ENCODE data around the gene KRR1. TPM values are rescaled to one million over a fixed set of nuclear protein-coding genes. Genes with fewer than 3 reads are reported as not detected.

The KRR1 gene
- total RNA-seq, 1 experiment from 2014 or later = 73.2 TPM

DNA sequence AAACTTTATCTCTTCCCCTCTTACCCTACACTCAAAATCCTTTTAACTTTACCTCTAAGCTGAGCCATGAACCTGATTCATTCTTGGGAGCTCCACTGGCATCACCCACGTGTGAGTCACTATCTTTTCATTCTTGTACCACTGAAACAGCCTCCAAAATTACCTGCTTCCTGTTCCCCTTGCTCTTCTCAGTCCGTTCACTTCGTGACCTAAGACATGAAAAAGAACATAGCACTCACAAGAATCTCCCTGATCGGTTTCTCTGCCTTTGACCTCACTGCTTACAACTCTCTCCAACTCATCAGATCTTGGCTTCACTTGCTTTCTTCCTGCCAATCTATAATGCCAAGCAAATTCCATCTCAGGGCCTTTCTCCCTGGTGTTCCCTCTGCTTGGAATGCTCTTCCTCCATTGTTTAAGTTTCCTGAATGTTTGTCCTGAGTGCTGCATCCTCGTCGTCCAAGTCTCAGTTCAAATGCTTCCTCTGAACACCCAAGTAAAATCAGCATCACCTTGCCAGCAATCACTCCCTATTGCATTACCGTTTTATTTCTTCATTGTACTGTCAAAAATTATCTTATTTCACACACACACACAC is 21.7 kb downstream of the KRR1 start:
- BruUV-seq (replicated peaks) = no TSS peak
- Mint-ChIP-seq H3K27ac (ENCODE audit: unreplicated experiment) (no peak overlapping the region), H3K9me3 (ENCODE audit: unreplicated experiment) (no peaks in the 10 kb centered on the region), H3K4me3 (ENCODE audit: unreplicated experiment) (no peak overlapping the region), H3K4me1 (ENCODE audit: low read depth, unreplicated experiment) (no peaks in the 10 kb centered on the region), H3K27me3 (ENCODE audit: insufficient read depth, unreplicated experiment) (no peaks in the 10 kb centered on the region), H3K36me3 (ENCODE audit: insufficient read depth, unreplicated experiment) (peaks cover 5% of the 10 kb centered on the region)
- Histone ChIP-seq H3K36me3 (ENCODE audit: control insufficient read depth, insufficient read depth, low read length) (no peaks in the 10 kb centered on the region), H3K27me3 (replicated peaks; ENCODE audit: control insufficient read depth, insufficient read depth, low read length) (no peaks in the 10 kb centered on the region), H3K9me3 (no peaks in the 10 kb centered on the region), H3K4me1 (no peaks in the 10 kb centered on the region), H3K4me3 (ENCODE audit: low read depth, low read length) (no peak overlapping the region)
- no peak for DNase-seq
- ChIA-PET CTCF (no interaction called here), POLR2A (no interaction called here)
- intact Hi-C loops (cut with micrococcal nuclease; ENCODE audit: unreplicated experiment) = loop anchor here (2.0 to 5.0 kb wide), 3 partner anchors 97 to 802 kb away; partner anchors contain the start of gene GLIPR1L2
- TF ChIP-seq, protein P1, sequence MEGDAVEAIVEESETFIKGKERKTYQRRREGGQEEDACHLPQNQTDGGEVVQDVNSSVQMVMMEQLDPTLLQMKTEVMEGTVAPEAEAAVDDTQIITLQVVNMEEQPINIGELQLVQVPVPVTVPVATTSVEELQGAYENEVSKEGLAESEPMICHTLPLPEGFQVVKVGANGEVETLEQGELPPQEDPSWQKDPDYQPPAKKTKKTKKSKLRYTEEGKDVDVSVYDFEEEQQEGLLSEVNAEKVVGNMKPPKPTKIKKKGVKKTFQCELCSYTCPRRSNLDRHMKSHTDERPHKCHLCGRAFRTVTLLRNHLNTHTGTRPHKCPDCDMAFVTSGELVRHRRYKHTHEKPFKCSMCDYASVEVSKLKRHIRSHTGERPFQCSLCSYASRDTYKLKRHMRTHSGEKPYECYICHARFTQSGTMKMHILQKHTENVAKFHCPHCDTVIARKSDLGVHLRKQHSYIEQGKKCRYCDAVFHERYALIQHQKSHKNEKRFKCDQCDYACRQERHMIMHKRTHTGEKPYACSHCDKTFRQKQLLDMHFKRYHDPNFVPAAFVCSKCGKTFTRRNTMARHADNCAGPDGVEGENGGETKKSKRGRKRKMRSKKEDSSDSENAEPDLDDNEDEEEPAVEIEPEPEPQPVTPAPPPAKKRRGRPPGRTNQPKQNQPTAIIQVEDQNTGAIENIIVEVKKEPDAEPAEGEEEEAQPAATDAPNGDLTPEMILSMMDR (IDR thresholded peaks at IDR 0.05; ENCODE audit: insufficient read depth in 1 of 2, low read depth in 1 of 2, low read length in 1 of 2, severe bottlenecking in 1 of 2, unreplicated experiment in 1 of 2) = no peak

DNA sequence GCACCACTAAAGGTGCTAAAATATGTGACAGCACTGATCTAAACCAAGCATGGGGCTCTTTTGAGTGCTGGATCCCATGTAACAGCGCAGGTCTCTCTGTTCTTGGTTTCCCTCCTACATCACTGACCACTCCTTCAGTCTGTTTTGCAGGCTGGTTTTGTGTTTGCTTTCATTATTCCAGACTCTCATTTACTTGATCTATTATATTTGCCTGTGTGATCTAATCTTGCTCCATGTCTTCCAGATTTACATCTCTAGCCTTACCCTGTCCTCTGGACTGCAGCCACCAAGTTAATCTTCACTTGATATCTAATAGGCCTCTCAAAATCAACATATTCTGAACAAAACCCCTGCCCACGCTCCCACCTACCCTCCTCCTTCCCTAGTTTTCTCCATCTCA is 22.2 kb downstream of the KRR1 start:
- Mint-ChIP-seq H3K4me3 (ENCODE audit: unreplicated experiment) (no peak overlapping the region), H3K27me3 (ENCODE audit: insufficient read depth, unreplicated experiment) (no peaks in the 10 kb centered on the region), H3K36me3 (ENCODE audit: insufficient read depth, unreplicated experiment) (peaks cover 5% of the 10 kb centered on the region), H3K9me3 (ENCODE audit: unreplicated experiment) (no peaks in the 10 kb centered on the region), H3K4me1 (ENCODE audit: low read depth, unreplicated experiment) (no peaks in the 10 kb centered on the region), H3K27ac (ENCODE audit: unreplicated experiment) (no peak overlapping the region)
- BruUV-seq (replicated peaks) = no TSS peak
- no peak overlapping the region for H3K4me3 ChIP-seq (ENCODE audit: low read depth, low read length)
- no peaks in the 10 kb centered on the region for H3K36me3 ChIP-seq (ENCODE audit: control insufficient read depth, insufficient read depth, low read length)
- TF ChIP-seq, protein P1 (IDR thresholded peaks at IDR 0.05; ENCODE audit: insufficient read depth in 1 of 2, low read depth in 1 of 2, low read length in 1 of 2, severe bottlenecking in 1 of 2, unreplicated experiment in 1 of 2) = no peak
- no peaks in the 10 kb centered on the region for H3K27me3 ChIP-seq (replicated peaks; ENCODE audit: control insufficient read depth, insufficient read depth, low read length)
- no peaks in the 10 kb centered on the region for H3K9me3 ChIP-seq
- intact Hi-C loops (cut with micrococcal nuclease; ENCODE audit: unreplicated experiment) = loop anchor here (2.0 to 5.0 kb wide), 3 partner anchors 97 to 802 kb away; partner anchors contain the start of gene GLIPR1L2
- POLR2A ChIA-PET = no interaction called here
- DNase-seq = no peak
- CTCF ChIA-PET = no interaction called here
- no peaks in the 10 kb centered on the region for H3K4me1 ChIP-seq

DNA sequence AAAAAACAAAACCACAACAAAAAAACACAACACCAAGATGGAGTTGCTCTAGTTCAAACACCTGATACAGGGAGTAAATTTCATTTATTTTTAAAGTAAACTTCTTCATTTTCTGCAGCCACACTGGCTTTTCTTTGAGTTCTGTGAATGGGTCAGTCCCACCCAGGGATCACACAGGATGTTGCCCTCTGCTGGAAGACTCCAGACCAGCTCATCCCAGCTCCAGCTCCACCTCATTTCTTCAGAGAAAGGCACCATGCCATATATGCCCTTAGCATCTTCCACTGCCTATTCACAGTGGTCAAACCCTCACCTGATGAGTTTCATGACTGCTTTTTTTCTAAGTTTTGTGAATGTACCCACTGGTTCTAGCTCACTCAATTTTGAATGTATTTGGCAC is 22.9 kb downstream of the KRR1 start:
- intact Hi-C loops (cut with micrococcal nuclease; ENCODE audit: unreplicated experiment) = loop anchor here (1.0 to 5.0 kb wide), 4 partner anchors 96 to 801 kb away; partner anchors contain the start of genes GLIPR1L1 and GLIPR1L2
- CTCF ChIA-PET = interaction anchor here (0.5 to 0.8 kb wide), 2 partner anchors 51 to 154 kb away, joined by 3 read pairs; partner anchors contain the start of gene GLIPR1L1
- POLR2A ChIA-PET = no interaction called here
- Histone ChIP-seq H3K9me3 (no peaks in the 10 kb centered on the region), H3K4me3 (ENCODE audit: low read depth, low read length) (no peak overlapping the region), H3K36me3 (ENCODE audit: control insufficient read depth, insufficient read depth, low read length) (no peaks in the 10 kb centered on the region), H3K4me1 (no peaks in the 10 kb centered on the region), H3K27me3 (replicated peaks; ENCODE audit: control insufficient read depth, insufficient read depth, low read length) (no peaks in the 10 kb centered on the region)
- no peak overlapping the region for H3K4me3 Mint-ChIP-seq (ENCODE audit: unreplicated experiment)
- DNase-seq = peak; percentile 32 to 39
- H3K9me3 Mint-ChIP-seq (ENCODE audit: unreplicated experiment) = no peaks in the 10 kb centered on the region
- H3K27ac Mint-ChIP-seq (ENCODE audit: unreplicated experiment) = no peak overlapping the region
- no peaks in the 10 kb centered on the region for H3K27me3 Mint-ChIP-seq (ENCODE audit: insufficient read depth, unreplicated experiment)
- TF ChIP-seq, protein P1 (IDR thresholded peaks at IDR 0.05; ENCODE audit: insufficient read depth in 1 of 2, low read depth in 1 of 2, low read length in 1 of 2, severe bottlenecking in 1 of 2, unreplicated experiment in 1 of 2) = peak; percentile 25 to 29
- BruUV-seq (replicated peaks) = no TSS peak
- peaks cover 5% of the 10 kb centered on the region for H3K36me3 Mint-ChIP-seq (ENCODE audit: insufficient read depth, unreplicated experiment)
- H3K4me1 Mint-ChIP-seq (ENCODE audit: low read depth, unreplicated experiment) = no peaks in the 10 kb centered on the region
